Stimulated activated CD4-positive, alpha-beta T cell treated with anti-CD3 and anti-CD28 coated beads, TNF-alpha, amount 100 ng/mL, for 4 hours (primary cell): ENCODE data around the gene TEPSIN.
"Not testable (repeated sequence)": the region's sequence is repeated elsewhere in the genome, so short reads cannot be mapped to it uniquely, and the experiment has no call there.

Experiments
- DNase-seq, 3 experiments: peaks; one replicate each; pipeline ENCODE4 v3.0.0-alpha.2; 2020; ENCODE audit warnings: low read depth in 3 of 3

Gene TEPSIN

GRCh38 chr17:81235822-81236740 lies 2.8 kb downstream of the TEPSIN start:
- no peak for DNase-seq

DNA sequence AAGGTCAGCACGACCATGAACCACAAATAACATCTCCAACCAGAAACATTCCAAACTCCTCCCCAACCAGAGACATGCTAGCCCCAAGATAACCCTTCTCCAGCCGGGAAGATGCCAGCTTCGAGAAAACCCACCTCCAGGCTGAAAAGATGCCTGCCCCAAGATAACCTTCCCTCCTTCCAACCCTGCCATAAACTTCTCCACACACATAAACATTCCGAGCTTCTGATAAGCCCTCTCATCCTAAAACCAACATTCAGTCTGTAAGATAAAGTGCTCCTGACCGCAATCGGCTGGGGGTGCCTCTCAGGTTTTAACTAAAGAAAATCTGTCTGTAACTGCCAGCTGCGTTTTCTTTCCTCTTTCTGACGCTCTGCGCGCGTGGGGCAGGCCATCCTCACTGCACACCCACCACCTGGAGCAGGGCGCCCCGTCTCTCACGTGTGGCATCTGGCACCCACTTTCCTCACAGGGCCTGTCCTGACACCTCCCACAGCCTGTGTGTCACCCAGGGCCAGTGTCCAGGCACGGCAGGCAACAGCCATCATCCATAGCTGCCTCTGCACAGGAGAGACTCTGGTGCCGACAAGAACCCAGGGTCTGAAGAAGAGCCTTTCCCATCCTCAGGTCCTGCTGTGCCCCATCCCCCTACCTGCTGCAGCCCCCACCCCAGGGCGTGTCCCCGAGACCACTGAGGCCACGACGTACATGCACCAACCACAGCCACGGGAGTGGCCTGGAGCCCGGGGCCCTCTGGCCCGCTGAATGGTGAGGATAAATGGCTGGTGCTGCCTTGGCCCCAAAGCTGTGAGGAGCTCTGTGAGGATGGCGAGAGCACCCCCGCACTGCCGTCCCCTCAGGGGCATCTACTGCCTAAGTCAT lies 3.7 kb downstream of the TEPSIN start:
- DNase-seq = no peak

DNA sequence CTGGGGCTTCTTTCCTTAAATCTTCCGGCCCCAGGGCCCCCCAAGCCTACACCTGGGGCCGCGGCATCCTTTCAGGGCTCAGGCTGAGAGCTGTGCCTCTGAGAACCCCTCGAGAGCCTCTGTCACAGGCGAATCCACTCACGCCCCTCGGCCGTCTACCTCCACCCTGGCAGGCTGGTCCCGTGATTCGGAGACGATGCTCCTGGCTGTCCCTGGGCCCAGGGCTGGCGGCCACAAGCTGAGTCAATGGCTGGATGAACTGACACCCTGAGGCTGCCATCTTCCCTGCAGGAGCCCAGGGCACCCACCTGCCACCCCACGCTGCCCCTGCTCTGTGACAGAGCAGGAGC lies 4.4 kb downstream of the TEPSIN start:
- no peak for DNase-seq

DNA sequence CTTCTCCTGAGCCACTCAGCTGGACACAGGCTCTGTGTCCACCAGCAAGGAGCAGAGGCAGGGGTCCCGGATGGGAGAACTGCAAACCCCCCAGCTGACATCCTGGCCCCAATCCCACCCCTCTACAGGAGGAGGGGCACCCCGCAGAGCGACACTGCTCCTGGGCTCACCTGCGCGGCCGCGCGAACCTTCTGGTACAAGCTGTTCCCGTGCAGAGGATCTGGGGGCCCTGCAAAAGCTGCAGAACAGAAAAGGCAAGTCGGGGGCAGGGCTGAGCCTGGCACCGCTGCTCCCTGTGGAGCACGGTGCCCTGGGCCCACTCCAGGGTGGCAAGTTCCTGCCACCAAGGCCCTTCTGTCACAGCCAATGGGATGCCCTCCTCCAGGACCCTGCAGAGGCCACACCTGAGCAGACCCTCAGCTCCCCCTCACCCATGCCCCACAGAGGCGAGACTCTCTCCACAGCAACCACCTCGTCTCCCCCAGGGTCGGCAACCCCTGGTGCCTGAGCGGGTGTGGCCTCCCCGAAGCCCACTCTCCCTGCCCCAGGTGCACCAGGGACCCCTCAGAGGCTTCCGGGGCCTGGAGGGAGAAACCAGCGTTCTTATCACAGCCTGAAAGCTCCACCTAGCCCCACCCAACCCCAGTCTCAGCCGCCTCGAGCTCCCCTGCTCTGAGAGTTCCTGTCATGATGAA lies 4.9 kb downstream of the TEPSIN start:
- DNase-seq = no peak

DNA sequence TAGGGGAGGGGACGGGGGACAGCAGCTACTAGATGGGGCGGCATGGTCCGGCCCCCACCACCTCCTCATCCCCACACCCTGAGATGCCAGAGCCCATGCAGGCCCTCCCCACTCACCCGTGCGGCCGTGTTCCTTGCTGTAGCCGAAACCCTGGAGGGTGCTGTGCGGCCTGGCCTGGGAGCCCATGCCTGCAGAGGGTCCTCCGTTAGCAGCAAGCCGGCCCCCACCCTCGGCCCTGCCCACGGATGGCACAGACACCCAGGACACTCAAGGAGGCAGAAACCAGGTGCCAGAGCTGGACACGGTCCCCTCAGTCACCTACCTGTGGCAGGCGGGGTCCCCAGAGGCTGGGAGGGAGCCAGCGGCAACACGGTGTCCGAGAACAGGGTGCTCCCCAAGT lies 5.5 kb downstream of the TEPSIN start:
- DNase-seq = no peak

DNA sequence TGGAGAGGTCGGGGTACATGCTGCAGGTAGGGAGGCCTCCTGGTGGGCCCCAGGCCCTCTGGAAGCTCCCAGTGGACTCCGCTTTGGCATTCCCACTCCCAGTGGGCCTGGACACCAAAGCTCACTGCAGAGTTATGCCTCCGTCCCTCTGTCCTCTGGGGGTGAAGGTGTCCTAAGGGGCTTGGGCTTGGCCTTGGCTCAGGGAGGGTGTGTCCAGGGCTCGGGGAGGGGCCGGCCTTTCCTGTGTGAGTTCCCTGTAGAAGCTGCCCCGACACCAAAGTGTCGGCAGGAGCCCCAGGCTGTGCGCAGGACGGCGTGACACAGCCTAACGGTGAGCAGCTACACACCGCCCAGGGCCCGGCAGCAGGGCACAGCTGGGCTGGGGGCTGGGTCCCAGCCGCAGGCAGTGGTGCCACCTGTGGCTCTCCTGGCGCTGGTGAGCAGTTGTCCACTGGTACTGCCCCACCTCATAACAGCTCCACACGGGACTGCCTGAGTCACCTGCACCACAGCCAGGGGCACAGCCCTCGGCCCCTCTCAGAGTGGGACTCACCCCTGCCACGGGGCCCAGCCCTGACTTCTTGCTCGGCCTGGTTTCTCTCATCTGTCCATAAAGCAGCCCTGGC lies 6.1 kb downstream of the TEPSIN start:
- DNase-seq = no peak

DNA sequence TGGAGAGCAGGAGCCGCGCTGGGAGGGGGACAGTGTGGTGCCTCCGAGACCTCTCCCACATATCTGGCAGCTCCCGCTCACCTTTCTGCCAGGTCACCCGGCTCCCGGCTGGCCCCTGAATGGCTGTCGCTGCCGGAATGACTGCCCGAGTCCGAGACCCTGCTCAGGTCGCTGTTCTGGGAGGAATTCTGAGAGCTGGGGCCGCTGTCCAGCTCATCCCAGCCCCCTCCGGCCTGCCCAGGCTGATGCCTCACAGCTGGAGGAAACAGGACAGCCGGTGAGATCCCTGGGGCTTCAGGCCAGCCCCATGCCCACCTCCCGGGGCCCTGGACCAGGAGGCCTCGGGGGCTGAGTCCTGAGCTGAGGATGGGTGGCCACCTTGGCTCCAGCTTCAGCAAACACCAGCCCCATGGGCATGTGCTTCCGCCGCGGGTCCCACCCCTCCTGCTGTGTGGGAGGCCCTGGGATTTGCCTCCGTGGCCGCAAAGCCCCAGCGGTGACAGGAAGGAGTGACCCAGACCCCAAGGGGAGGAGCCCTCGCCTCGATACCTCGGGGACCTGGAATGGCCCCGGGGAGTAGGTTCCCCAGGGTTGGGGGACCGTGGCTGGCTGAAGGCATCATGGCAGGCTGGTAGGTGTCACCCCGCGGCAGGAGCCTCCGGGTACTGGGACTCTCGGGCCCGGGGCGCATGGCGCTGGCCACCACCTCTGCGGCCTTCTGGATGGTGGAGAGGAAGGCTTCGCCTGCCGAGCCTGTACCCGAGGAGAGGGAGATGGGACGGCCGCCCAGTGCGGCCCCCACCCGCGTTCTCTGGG lies 6.9 kb downstream of the TEPSIN start:
- DNase-seq = no peak

DNA sequence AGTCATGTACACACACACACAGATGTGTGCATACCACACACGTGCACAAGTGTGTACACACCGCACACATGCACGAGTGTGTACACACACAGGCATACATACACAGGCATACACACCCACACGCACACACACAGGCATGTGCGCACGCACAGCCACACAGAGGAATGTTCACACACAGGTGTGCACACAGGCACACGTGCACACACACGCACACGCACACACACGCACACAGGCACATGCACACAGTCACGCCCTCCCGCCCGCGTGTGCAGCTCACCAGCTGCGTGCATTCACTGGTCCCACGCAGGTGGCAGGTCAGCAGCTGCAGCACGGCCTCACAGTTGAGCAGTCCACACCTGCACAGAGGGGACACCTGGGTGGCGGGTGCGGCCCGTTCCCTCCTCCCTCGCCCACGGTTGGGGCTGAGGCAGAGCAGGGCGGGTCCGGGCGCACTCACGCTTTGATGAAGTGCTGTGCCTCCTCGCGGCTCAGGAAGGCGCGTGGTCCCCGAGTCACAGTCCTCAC lies 7.7 kb downstream of the TEPSIN start:
- no peak for DNase-seq

DNA sequence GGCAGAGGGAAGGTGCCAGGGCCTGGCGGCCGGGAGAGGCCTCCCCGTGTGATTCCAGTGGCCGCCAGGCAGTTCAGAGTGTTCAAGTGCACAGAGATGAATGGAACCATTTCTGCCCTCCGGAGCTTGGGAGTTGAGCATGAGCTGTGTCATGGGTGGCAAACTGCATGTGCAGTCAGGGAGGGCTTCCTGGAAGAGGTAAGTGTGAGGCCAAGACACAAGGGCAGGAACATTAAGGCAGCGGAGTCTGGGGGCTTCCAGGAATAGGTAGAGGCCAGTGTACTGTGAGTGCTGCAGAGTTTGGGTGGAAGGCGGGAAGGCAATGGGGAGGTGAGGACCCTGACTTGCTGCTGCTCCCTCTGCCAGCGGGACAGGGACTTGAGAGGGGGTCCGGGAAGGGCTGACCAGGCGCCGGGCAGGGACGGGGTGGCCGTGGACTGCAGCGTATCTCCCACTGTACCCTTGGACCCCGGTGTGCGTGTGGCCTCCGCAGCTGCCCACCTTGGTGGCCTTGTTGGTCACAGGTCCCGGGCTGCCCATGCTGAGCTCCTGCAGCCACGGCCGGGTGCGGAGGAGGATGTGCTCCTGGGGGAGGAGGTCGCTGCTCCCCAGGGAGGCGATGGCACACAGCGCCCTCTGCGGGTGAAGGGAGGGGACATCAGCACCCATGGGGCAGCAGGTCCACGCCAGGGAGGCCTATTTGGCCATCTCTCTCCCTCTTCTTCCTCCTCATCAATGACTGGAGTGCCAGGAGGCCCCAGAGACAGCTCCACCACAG lies 8.6 kb downstream of the TEPSIN start:
- DNase-seq = no peak

- DNase-seq = no peak
These were observed 9.3 kb downstream of the TEPSIN start for GRCh38 chr17:81229666-81229920.

GRCh38 chr17:81228834-81229665 lies 9.8 kb downstream of the TEPSIN start:
- DNase-seq = no peak

- no peak for DNase-seq
These were observed 10.4 kb downstream of the TEPSIN start for GRCh38 chr17:81228420-81228819.

DNA sequence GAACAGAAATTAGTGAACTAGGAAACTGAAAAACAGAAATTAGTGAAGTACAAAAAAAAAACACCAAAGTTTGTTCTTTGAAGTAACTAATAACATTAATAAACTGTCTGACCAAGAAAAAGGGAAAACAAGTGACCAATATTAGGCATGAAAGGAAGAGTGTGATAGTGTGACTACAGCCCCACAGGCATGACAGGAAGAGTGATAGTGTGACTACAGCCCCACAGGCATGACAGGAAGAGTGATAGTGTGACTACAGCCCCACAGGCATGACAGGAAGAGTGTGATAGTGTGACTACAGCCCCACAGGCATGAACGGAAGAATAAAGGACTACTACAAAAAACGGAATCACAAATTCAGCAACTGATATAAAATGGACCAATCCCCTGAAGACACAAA lies 11.2 kb downstream of the TEPSIN start:
- not testable (repeated sequence) for DNase-seq

DNA sequence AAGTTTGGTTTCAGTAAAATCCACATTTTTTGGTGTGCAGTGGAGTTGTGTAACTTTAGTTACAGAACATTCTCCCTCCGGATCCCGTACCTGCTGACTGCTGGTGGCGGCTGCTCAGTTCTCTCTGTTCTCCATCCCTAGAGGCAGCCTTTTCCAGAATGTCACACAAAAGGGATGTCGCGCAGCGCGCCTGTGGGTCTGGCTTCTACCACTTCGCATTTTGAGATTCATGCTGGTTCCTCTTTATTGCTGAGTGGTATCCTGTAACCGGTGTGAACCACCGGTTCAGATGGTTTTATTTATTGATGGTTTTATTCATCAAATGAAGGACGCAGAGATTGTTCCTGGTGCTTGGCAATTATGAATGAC lies 15.1 kb downstream of the TEPSIN start:
- DNase-seq = no peak

DNA sequence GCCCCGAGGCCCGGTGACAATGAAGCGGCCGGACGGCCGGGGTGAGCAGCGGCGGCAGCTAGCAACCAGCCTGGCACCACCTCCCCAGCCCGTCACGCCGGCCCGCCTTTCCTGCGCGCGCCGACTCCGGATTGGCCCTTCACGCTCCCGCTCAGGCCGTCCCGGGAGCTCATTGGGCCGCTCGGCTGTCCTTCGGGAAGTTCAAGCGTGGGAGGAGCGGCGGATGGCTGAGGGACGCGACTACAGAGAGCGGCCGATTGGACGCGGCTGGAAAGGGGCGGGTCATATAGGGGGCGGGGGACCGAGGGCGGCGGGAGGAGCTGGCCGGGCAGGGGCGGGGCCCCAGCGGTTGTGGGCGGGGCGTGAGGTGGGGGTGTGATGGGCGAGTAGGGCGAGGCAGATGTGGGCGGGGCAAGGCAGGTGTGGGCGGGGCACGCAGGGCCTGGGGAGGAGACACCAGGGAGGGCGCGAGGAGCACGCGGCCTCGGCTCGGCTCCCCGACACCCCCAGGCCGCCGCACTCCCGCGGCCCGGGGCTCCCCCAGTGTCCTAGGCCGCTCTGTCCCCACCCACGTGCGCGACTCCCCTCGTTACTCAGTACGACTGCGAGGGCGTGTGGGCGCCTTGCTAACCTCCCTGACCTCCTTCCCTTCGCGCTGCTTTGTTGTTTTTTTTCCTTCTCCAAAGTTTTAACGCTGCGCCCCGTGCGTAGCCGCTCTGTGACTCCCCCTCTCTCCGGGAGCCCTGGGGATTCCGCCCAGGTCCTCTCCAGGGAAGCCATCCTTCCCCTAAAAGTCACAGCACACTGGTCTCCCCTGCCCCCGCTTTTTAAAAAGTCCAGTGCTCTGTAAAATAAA lies 15.7 kb downstream of the TEPSIN start, which contains the start of gene CEP131:
Gene CEP131, minus strand, starts transcription at position 60 of the 856 bp plus-strand sequence. CDS start 2,909 bp downstream, outside the sequence.
- peak; percentile 100 for DNase-seq

DNA sequence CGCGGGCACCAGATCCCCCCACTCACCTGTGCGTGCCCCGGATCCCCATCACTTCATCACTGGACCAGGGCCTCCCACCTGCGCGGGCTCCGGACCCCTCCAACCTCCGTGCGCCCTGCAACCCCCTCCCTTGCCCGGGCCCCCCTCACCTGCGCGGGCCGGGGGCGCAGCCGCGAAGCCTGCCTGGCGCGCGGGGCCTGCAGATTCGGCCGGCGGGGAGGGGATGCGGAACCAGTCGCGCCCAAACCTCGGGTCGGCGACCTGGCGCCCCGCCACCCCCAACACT lies 16.3 kb downstream of the TEPSIN start:
- no peak for DNase-seq

- DNase-seq = no peak
These were observed 16.8 kb downstream of the TEPSIN start for GRCh38 chr17:81221842-81222619.
